Suppressor macrophage treated with lipopolysaccharide for 4 hours (primary cell): Measurements from ENCODE around the gene SLC6A19.
"Not testable (repeated sequence)": the region's sequence is repeated elsewhere in the genome, so short reads cannot be mapped to it uniquely, and the experiment has no call there.

Experiments used
- DNase-seq: peaks from one replicate; pipeline ENCODE4 v3.0.0-alpha.2; 2020

SLC6A19 gene

GRCh38 chr5:1226231-1226630, 24.8 kb downstream of the SLC6A19 start:
- no peak for DNase-seq

- DNase-seq = no peak
These were observed 25.6 kb downstream of the SLC6A19 start for GRCh38 chr5:1226839-1227581.

GRCh38 chr5:1227667-1228066, 26.3 kb downstream of the SLC6A19 start:
- DNase-seq = no peak

- no peak for DNase-seq
These were observed 26.7 kb downstream of the SLC6A19 start for GRCh38 chr5:1228120-1228519.

- DNase-seq = not testable (repeated sequence)
These were observed 27.6 kb downstream of the SLC6A19 start for GRCh38 chr5:1229023-1229422.

GRCh38 chr5:1229822-1230221, 28.4 kb downstream of the SLC6A19 start:
- no peak for DNase-seq

- no peak for DNase-seq
These were observed 29.2 kb downstream of the SLC6A19 start for GRCh38 chr5:1230551-1230950.

- DNase-seq = no peak
These were observed 30.0 kb downstream of the SLC6A19 start for GRCh38 chr5:1231354-1231905.

GRCh38 chr5:1232780-1233179, 31.4 kb downstream of the SLC6A19 start:
- DNase-seq = no peak

- DNase-seq = no peak
These were observed 34.0 kb downstream of the SLC6A19 start for GRCh38 chr5:1235379-1235778.

- DNase-seq = no peak
These were observed 34.4 kb downstream of the SLC6A19 start for GRCh38 chr5:1235838-1236237.

- no peak for DNase-seq
These were observed 38.3 kb downstream of the SLC6A19 start for GRCh38 chr5:1239505-1240251.

- DNase-seq = no peak
These were observed 39.3 kb downstream of the SLC6A19 start for GRCh38 chr5:1240496-1241260.

GRCh38 chr5:1241509-1242080, 40.2 kb downstream of the SLC6A19 start:
- no peak for DNase-seq

GRCh38 chr5:1242733-1243486, 41.5 kb downstream of the SLC6A19 start:
- DNase-seq = no peak

GRCh38 chr5:1243487-1244130, 42.2 kb downstream of the SLC6A19 start:
- no peak for DNase-seq

- no peak for DNase-seq
These were observed 42.9 kb downstream of the SLC6A19 start for GRCh38 chr5:1244255-1244654.

GRCh38 chr5:1244976-1245375, 43.6 kb downstream of the SLC6A19 start:
- no peak for DNase-seq

- DNase-seq = no peak
These were observed 44.6 kb downstream of the SLC6A19 start for GRCh38 chr5:1245905-1246576.

GRCh38 chr5:1246711-1247431, 45.5 kb downstream of the SLC6A19 start:
- peak; percentile 5 for DNase-seq
